Sigmoid colon (tissue), 7 donors: ENCODE results near the gene CHD9NB. TPM values are rescaled to one million over a fixed set of nuclear protein-coding genes. Genes with fewer than 3 reads are reported as not detected.
"Not testable (repeated sequence)": the region's sequence is repeated elsewhere in the genome, so short reads cannot be mapped to it uniquely, and the experiment has no call there.

Source experiments
- DNase-seq: peaks from one replicate; pipeline ENCODE4 v3.0.0-alpha.2; 2019
- H3K27ac ChIP-seq, 4 donors: fragments of 200-600 bp; sonication (generic); one replicate each; pipeline ENCODE4 v1.5.1; 2016 to 2019; ENCODE audit warnings: mild to moderate bottlenecking in 1 of 4
- H3K27me3 ChIP-seq, 3 donors: fragments of 200-600 bp; sonication (generic); one replicate each; pipeline ENCODE4 v1.5.1; 2019; ENCODE audit warnings: mild to moderate bottlenecking in 1 of 3
- H3K36me3 ChIP-seq, 4 donors: fragments of 200-600 bp; sonication (generic); one replicate each; pipeline ENCODE4 v1.5.1; 2016 to 2019
- H3K4me1 ChIP-seq, 4 donors: fragments of 200-600 bp; sonication (generic); one replicate each; pipeline ENCODE4 v1.5.1; 2017 to 2019
- H3K4me3 ChIP-seq, 4 donors: fragments of 200-600 bp; sonication (generic); one replicate each; pipeline ENCODE4 v1.5.1; 2017 to 2019; ENCODE audit warnings: mild to moderate bottlenecking in 2 of 4, moderate library complexity in 1 of 4
- H3K9me3 ChIP-seq, 4 donors: fragments of 200-600 bp in 3 of 4; sonication (generic) in 3 of 4; one replicate each; pipeline versions ENCODE4 v1.5.1 to v1.6.1; 2013 to 2019
- EP300 ChIP-seq, 4 donors: sonication (generic); formaldehyde crosslinking; IDR thresholded peaks; one replicate each; pipeline ENCODE4 v1.6.1; 2017; ENCODE audit warnings: antibody characterized with exemption in 4 of 4
- POLR2A ChIP-seq, 2 donors: fragments of 450-650 bp; IDR thresholded peaks; one replicate each; pipeline ENCODE4 v1.6.1; 2016; ENCODE audit warnings: antibody characterized with exemption in 2 of 2, mild to moderate bottlenecking in 2 of 2, moderate library complexity in 2 of 2
- POLR2AphosphoS5 ChIP-seq, 4 donors: sonication (generic); formaldehyde crosslinking; IDR thresholded peaks; one replicate each; pipeline ENCODE4 v1.6.1; 2017; ENCODE audit warnings: antibody characterized with exemption in 4 of 4
- WGBS, 2 donors: extraction: QIAGEN DNeasy Blood & Tissue Kit; methylation state at CpG; one replicate each; pipeline ENCODE4 v1.1.7; 2013; 5-methylcytosine and 5-hydroxymethylcytosine counted together
- intact Hi-C: fragments of 100-400 bp; cut with DNase I; formaldehyde crosslinking; loops from one replicate; pipeline ENCODE4 v1.15.1; 2023
- polyA plus RNA-seq, 3 donors: library from polyadenylated mRNA; stranded (reverse); fragments of 200-250 nt; gene quantifications; one replicate each; pipeline ENCODE4 v1.2.3, GENCODE V29; 2013
- total RNA-seq, 4 donors: library from RNA; depleted of rRNA; stranded (reverse); fragments of >200 nt; gene quantifications; one replicate each; pipeline ENCODE4 v1.1.0, GENCODE V29; 2016
- TF ChIP-seq, protein P1 (sequence below), 4 experiments: fragments of 450-650 bp in 3 of 4; fragments of 200-600 bp in 1 of 4; IDR thresholded peaks; one replicate each; pipeline ENCODE4 v1.5.1; 2016 to 2019; ENCODE audit warnings: antibody characterized with exemption in 4 of 4, mild to moderate bottlenecking in 3 of 4, moderate library complexity in 2 of 4
- donor health status: healthy with polysubstance abuse.
- donor health status: Bipolar disorder and iron deficiency.
- donor health status: healthy.

Gene CHD9NB
- total and polyA plus RNA-seq, 7 donors, result 0.55 to 9.5 (median 4.6) TPM; not detected in 2

DNA sequence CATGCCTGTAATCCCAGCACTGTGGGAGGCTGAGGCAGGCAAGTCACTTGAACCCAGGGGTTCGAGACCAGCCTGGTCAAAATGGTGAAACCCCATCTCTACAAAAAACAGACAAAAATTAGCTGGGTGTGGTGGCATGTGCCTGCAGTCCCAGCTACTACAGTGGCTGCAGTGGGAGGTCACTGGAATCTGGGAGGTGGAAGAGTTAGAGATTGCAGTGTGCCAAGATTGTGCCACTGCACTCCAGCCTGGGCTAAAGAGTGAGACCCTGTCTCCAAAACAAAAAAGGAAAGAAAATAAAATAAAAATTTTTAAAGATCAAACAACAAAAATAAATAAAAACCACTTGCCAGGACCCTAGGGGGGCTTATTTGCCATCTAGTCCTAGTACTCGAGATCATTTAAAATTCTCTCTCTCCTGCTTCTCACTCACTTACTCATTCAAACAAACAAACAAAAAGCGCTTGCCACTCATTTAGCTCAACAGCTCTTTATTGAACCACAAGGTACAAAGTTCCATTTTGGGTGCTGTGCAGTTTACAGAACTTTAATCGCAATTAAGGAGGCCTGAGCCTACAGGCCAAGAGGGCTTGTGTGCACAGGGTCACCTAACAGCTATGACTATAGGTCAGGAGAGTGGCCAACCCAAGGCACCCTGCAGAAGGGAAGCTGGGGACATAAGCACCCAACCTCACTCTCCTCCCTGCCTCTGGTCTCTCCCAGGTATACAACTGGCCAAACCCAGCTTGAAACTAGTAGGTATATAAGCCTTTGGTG lies 4.4 kb downstream of the CHD9NB start:
- H3K4me3 ChIP-seq, result no peak overlapping the region
- no peaks in the 10 kb centered on the region for H3K9me3 ChIP-seq
- H3K27me3 ChIP-seq, result peaks cover 0 to 12% (median 0%) of the 10 kb centered on the region in 3 donors
- H3K4me1 ChIP-seq, result peaks cover 0 to 15% (median 4%) of the 10 kb centered on the region in 4 donors
- TF ChIP-seq EP300 (IDR thresholded peaks at IDR 0.05) (no peak), POLR2AphosphoS5 (IDR thresholded peaks at IDR 0.05) (no peak)
- TF ChIP-seq, protein P1, sequence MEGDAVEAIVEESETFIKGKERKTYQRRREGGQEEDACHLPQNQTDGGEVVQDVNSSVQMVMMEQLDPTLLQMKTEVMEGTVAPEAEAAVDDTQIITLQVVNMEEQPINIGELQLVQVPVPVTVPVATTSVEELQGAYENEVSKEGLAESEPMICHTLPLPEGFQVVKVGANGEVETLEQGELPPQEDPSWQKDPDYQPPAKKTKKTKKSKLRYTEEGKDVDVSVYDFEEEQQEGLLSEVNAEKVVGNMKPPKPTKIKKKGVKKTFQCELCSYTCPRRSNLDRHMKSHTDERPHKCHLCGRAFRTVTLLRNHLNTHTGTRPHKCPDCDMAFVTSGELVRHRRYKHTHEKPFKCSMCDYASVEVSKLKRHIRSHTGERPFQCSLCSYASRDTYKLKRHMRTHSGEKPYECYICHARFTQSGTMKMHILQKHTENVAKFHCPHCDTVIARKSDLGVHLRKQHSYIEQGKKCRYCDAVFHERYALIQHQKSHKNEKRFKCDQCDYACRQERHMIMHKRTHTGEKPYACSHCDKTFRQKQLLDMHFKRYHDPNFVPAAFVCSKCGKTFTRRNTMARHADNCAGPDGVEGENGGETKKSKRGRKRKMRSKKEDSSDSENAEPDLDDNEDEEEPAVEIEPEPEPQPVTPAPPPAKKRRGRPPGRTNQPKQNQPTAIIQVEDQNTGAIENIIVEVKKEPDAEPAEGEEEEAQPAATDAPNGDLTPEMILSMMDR (IDR thresholded peaks at IDR 0.05), result no peak
- H3K27ac ChIP-seq, result no peak overlapping the region
- intact Hi-C loops, result no loop called here
- no peaks in the 10 kb centered on the region for H3K36me3 ChIP-seq
- peak; percentile 17 for DNase-seq
- WGBS, 2 donors, result 35 to 71% methylated on average over 4 of the region's 4 CpGs

DNA sequence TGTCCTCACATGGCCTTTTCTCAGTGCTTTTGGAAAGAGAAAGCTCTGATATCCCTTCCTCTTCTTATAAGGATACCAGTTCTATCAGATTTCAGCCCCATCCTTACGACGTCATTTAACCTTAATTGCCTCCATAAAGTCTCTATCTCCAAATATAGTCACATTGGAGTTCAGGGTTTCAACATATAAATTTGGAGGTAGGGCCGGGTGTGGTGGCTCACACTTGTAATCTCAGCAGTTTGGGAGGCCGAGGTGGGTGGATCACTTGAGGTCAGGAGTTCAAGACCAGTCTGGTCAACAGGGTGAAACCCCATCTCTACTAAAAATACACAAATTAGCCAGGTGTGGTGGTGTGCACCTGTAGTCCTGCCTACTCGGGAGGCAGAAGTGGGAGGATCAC lies 5.2 kb downstream of the CHD9NB start:
- DNase-seq, result peak; percentile 10
- H3K4me1 ChIP-seq, H3K9me3 ChIP-seq, H3K27ac ChIP-seq, H3K4me3 ChIP-seq, intact Hi-C loops, H3K36me3 ChIP-seq: not testable (repeated sequence)
- WGBS, 2 donors, result 19 to 61% methylated on average over 5 of the region's 5 CpGs
- H3K27me3 ChIP-seq, result peaks cover 0 to 12% (median 0%) of the 10 kb centered on the region in 3 donors

DNA sequence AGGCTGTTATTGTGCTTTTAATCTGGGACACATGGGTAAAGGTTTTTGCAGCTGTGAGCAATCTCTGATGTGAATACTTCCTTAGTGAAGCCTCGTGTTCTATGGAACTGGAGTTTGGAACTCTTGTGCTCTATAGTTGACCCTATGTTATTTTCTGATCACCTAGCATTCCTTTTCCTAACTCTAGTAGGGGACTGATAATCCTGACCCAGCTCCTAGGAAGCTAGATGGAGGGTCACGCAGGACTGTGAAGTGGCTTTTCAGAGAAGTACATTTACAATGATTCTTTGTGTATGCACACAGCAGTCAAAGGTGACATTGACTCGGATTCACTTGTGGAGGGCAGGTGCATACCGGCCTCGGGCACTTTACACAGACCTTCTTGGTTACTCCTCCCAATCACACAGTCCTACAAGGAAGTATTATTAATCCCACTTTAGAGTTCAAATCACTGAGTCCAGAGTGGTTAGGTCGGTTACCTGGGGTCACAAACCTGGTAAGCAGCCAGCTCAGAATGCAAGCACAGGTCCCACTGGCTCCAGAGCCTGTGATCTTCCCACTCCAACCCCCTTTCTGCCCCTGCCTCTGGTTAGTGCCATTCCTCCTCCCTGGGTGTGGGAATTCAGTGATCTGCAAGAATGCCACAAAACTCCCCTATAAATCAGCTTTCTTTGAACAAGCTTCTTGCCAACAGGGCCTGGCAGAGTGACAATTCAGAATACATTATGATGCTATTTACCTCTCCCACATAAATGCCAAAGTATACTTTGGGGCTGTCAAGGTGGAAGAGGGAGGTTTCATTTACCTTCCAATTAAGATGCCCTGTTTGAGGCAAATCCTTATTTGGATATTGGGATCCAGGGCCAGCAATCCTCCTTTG lies 7.1 kb downstream of the CHD9NB start:
- Histone ChIP-seq H3K9me3 (no peaks in the 10 kb centered on the region), H3K36me3 (no peaks in the 10 kb centered on the region), H3K27ac (no peak overlapping the region), H3K4me3 (no peak overlapping the region), H3K27me3 (peaks cover 0 to 12% (median 0%) of the 10 kb centered on the region in 3 donors), H3K4me1 (peaks cover 0 to 12% (median 0%) of the 10 kb centered on the region in 4 donors)
- peak; percentile 35 for DNase-seq
- intact Hi-C loops, result no loop called here
- TF ChIP-seq, protein P1 (IDR thresholded peaks at IDR 0.05), result no peak
- 16 to 65% methylated on average over 6 of the region's 6 CpGs for WGBS, 2 donors

DNA sequence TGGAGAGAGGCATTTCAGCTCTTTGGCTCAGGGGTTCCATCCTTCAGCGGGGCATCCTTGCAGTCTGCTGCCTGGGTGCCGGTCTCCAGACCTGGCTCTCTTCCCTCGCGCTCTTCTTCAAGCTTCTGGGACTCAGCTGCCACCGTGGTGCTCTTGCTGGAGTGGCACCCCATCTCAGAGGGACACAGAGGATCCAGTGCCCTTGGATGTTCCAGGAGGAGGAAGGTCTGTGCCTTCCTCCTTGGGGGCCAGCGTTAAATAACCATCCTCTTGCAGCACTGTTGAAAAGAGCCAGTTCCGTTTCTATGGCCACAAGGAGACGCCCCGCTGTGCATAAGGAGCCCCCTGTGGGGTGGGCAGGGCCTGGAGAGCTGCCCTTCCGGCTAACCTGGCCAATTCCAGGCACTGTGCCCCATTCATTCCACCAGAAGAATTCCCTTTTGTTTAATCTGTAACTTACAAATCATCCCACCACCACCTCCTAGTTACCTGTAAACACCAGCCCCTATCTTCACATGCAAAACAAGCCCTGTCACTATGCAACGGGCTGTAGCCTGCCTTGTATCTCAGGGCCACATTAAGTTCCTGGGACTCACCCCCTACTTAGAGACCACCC lies 8.6 kb downstream of the CHD9NB start:
- Histone ChIP-seq H3K4me1 (peaks cover 0 to 12% (median 0%) of the 10 kb centered on the region in 4 donors), H3K4me3 (peak overlapping the region in 1 of 4 donors; percentile 5), H3K9me3 (no peaks in the 10 kb centered on the region), H3K27me3 (peaks cover 0 to 12% (median 0%) of the 10 kb centered on the region in 3 donors), H3K27ac (peak overlapping the region in 3 of 4 donors; percentile 16 to 53 (median 22)), H3K36me3 (no peaks in the 10 kb centered on the region)
- 24 to 57% methylated on average over 11 of the region's 11 CpGs for WGBS, 2 donors
- intact Hi-C loops, result no loop called here
- no peak for DNase-seq
- TF ChIP-seq POLR2A (IDR thresholded peaks at IDR 0.05) (no peak), EP300 (IDR thresholded peaks at IDR 0.05) (no peak), POLR2AphosphoS5 (IDR thresholded peaks at IDR 0.05) (no peak)
- TF ChIP-seq, protein P1 (IDR thresholded peaks at IDR 0.05), result no peak

DNA sequence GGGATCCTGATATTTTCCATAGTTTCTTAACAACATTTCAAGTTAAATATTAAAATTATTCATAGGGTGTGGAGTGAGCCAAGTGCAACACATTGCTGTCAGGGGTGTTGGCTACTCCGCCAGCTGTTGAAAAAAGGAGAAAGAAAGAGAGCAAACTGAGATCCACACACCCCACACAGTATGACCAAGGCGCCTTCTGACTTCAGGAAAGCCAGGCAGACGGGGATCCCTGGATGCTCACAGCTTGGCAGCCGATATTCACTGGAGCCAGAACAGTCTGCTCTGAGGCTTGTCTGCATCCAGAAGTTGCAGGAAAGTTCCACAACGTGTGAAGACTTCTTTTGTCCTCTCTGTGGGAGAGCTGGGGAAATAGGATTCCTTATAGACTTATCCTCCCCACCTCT lies 9.3 kb downstream of the CHD9NB start:
- no peak for DNase-seq
- 11 to 50% methylated on average over 5 of the region's 5 CpGs for WGBS, 2 donors
- TF ChIP-seq POLR2AphosphoS5 (IDR thresholded peaks at IDR 0.05), result no peak
- TF ChIP-seq POLR2A (IDR thresholded peaks at IDR 0.05), result no peak
- no peak for TF ChIP-seq EP300 (IDR thresholded peaks at IDR 0.05)
- TF ChIP-seq, protein P1 (IDR thresholded peaks at IDR 0.05), result no peak

More for the DNA sequence above, 9.3 kb downstream of the CHD9NB start:
- Histone ChIP-seq H3K27me3 (peaks cover 0 to 12% (median 0%) of the 10 kb centered on the region in 3 donors), H3K27ac (peak overlapping the region in 3 of 4 donors; percentile 16 to 53 (median 22)), H3K9me3 (no peaks in the 10 kb centered on the region), H3K4me1 (peaks cover 0 to 12% (median 0%) of the 10 kb centered on the region in 4 donors), H3K36me3 (no peaks in the 10 kb centered on the region), H3K4me3 (peak overlapping the region in 1 of 4 donors; percentile 5)
- intact Hi-C loops, result no loop called here
